Renal cortex interstitium (tissue), 11 donors: Measurements from ENCODE around the gene CCS. TPM values are rescaled to one million over a fixed set of nuclear protein-coding genes. Genes with fewer than 3 reads are reported as not detected.

ENCODE experiments used
- DNase-seq, 11 donors: peaks; one replicate each; pipeline ENCODE4 v3.0.0-alpha.2; 2013; ENCODE audit warnings: low read depth in 9 of 11, low spot score in 4 of 11; ENCODE audit errors: extremely low read depth in 1 of 11
- polyA plus RNA-seq, 3 donors: library from polyadenylated mRNA; unstranded; fragments of 120-200 nt; gene quantifications; one replicate each; pipeline ENCODE4 v1.2.1, GENCODE V29; 2013; ENCODE audit not compliant: insufficient read length in 3 of 3

The CCS gene
- polyA plus RNA-seq, 3 donors = 37.4 to 75.3 (median 59.8) TPM

DNA sequence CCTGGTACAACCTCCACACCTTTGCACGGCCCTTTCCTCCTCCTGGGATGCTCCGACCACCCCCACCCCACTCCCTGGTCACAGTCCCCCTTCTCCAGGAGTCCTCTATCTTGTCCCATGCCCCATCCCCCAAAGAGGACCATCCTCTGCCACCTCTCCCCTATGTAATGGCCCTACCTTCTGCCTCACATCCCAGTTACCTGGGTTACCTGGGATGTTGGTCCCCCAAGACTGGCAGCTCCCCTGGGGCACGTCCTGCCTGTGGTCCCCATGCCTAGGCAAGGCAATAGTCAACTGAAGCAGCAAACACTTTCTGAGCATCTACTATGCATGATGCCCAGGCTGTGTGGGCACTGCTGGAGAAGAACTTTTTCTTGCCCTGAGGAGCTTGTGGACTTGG lies 37.6 kb upstream of the CCS start:
- DNase-seq = no peak

DNA sequence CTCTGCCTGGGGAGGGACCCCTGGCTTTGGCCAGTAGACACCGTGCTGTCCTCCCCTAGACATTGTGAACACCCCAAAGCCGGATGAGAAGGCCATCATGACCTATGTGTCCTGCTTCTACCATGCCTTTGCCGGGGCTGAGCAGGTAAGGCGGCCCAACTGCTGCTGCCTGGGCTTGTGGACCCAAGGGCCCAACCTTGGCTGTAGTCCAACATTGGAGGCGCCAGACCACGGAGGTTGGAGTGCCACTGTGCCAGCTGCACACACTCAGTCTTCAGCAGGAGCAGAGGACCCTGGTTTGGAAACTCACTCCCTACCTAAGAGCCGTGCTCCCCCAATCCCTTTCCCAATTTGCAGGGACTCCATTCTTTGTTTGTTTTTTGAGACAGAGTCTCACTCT lies 36.9 kb upstream of the CCS start:
- DNase-seq = no peak

DNA sequence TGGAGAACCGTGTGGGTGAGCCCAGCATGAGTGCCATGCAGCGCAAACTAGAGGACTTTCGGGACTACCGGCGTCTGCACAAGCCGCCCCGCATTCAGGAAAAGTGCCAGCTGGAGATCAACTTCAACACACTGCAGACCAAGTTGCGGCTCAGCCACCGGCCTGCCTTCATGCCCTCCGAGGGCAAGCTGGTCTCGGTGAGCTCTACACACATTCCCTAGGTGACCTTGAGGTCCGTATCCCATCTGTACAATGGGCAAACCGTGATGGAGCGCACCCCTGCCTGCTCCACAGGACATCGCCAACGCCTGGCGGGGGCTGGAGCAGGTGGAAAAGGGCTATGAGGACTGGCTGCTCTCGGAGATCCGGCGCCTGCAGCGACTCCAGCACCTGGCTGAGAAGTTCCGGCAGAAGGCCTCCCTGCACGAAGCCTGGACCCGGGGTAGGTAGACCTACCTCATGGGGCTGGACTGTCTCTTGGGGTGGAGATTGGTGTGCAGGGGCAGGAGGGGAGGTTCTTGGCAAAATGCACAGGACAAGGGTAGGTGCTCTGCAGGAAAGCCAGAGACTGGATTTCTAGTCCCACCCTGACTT lies 35.2 kb upstream of the CCS start:
- DNase-seq = no peak

DNA sequence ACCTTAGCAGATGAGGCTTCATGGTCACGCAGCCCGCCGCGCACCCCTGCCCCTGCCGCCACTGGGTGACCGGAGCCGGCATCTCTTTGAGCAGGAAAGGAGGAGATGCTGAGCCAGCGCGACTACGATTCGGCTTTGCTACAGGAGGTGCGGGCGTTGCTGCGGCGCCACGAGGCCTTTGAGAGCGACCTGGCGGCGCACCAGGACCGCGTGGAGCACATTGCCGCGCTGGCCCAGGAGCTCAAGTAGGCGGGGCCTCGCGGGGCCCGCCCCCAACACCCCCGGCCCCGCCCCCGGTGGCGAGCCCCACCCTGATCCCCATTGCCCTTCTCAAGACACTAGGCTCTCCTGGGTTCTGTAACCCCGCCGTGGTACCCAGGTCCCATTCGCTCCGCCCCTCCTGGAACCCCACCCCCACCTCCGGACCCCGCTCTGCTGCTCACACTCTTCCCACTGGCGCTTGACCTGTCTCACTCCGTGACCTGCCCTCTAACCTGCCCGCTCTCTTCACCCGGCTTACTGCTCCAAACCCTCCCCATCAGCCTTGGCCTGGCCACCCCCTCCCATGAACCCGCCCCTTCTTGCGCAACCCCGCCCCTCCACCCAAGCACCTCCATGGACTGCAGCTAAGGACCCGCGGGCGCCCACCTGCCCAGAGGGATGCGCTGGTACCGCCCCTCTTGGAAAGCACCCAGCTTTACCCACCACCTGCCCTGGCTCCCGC lies 33.7 kb upstream of the CCS start:
- DNase-seq = no peak

DNA sequence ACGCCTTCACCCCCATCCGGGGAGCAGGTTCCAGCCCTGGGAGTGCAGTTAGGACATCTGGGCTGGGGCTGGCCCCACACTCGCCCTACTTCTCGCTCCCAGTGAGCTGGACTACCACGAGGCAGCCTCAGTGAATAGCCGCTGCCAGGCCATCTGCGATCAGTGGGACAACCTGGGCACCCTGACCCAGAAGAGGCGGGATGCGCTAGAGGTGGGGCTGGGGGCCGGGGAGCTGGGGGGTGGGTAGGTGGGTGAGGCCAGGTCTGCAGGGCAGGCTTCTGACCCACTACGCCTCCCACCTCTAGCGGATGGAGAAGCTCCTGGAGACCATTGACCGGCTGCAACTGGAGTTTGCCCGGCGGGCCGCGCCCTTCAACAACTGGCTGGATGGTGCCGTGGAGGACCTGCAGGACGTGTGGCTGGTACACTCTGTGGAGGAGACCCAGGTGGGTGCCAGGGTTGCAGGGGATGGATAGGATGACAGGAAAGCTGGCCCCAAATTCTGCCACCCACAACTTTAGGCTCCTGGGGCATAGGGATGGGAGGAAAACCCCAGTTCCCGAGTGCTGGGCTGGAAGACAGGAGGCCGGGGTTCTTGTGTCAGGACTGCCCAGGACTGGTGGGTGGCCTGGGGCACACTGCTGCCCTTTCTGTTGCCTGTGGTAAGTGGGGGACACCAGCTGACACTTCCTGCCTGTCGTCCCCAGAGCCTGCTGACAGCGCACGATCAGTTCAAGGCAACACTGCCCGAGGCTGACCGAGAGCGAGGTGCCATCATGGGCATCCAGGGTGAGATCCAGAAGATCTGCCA lies 32.9 kb upstream of the CCS start:
- DNase-seq = no peak

DNA sequence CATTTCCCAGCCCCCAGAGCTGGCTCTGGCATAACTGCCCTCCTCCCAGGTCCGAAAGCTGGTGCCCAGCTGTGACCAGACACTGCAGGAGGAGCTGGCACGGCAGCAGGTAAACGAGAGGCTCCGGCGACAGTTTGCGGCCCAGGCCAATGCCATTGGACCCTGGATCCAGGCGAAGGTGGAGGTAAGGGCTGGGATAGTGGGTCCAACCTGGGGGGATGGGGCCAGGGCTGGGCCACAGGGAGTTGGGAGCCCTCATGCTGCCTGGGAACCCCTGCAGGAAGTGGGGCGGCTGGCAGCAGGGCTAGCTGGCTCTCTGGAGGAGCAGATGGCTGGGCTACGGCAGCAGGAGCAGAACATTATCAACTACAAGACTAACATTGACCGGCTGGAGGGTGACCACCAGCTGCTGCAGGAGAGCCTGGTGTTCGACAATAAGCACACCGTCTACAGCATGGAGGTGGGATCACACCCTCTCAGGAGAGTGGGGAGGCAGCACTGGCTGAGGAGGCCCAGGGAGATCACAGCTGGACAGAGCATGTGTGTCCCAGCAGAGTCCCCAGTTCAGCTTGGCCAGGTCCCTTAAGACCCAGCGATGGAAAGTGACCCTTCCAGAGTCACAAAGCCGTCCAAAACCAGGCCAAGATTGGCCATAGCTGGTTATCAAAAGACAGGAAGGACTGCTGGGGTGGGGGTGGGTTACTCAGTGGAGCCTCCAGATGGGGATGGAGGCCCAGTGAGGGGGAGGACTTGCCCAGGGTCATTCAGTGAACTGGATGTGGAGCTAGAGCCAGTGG lies 31.6 kb upstream of the CCS start:
- DNase-seq = no peak

DNA sequence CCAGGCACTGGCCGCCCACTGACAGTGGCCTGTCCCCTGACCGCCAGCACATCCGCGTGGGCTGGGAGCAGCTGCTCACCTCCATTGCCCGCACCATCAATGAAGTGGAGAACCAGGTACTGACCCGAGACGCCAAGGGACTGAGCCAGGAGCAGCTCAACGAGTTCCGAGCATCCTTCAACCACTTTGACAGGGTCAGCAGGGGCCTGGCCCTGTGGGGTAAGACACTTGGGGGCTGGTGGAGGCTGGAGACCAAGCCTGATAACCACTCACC lies 31.1 kb upstream of the CCS start:
- DNase-seq = no peak

DNA sequence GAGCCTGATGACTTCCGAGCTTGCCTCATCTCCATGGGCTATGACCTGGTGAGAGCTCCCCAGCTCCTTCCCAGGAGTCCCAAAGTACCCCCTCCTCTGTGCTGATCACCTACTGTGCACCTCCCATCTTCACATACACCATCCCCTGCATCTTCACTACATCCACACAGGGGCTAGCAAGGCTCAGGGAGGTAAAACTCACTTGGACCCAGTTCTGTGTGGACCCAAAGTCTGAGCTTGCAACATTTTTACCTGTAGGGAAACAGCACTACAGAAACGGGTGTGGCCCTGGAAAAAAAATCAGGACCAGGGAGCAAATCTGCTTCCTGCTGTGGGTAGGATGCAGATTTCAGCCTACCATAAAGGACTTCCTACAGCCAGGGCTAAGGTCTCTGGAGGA lies 30.7 kb upstream of the CCS start:
- DNase-seq = no peak

DNA sequence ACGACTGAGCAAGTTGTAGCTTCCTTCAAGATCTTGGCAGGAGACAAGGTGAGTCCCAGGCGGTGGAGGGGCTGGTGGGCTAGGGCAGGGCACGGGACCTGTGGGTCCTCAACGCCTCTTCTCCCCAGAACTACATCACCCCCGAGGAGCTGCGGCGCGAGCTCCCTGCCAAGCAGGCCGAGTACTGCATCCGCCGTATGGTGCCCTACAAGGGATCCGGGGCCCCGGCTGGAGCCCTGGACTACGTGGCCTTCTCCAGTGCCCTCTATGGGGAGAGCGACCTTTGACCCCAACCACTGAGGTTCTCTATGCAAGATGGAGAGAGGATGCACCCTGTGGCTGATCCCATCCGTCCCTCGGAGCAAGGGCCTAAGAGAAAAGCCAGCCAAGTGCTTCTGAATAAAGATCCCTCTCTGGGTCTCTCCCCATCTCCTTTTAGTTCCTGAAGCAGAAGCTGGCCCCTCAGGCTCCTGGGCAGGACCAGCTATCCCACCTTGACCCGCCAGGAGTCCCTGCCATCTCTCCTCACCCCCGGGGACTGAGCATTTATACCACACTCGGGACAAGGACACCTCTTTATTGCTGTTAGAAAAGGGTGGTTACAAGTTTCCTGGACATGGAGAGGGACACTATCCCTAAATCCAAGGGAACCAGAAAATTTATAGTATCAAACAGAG lies 29.9 kb upstream of the CCS start:
- no peak for DNase-seq

DNA sequence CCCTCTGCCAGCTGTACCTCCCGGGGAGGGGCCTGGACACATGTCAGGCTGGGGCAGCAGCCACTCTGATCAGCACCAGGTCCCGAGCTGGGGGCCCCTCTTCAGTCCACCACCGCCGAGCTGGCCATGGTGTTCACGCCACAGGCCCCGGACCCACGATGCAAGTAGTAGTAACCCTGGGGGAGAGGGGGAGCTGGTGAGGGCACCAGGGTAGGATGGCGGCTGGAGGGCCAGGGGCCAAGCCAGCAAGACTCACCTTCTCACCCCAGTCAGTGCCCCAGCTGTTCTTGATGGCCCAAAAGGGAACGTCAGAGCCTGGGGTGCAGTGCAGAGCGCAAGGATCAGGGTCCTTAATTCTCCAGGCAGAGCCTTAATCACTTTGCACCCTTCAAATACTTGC lies 29.2 kb upstream of the CCS start:
- no peak for DNase-seq

DNA sequence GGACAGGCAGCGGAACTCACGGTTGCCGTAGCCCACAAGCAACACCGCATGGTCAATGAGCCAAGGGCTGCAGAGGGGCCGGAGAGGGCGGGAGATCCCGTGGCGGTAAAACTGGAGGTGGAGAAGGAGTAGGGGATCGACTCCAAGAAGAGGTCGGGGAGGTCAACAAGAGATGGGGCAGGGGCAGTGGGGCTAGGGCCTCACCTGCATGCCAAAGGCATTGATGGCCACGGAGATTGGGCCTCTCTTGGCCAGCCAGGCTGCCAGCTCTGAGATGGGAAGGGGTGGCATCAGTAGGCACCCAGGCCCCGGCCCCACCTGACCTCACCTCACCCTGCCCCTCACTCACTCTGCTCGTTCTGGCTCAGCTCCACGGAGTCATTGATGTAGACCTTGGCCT lies 28.4 kb upstream of the CCS start:
- DNase-seq = no peak

DNA sequence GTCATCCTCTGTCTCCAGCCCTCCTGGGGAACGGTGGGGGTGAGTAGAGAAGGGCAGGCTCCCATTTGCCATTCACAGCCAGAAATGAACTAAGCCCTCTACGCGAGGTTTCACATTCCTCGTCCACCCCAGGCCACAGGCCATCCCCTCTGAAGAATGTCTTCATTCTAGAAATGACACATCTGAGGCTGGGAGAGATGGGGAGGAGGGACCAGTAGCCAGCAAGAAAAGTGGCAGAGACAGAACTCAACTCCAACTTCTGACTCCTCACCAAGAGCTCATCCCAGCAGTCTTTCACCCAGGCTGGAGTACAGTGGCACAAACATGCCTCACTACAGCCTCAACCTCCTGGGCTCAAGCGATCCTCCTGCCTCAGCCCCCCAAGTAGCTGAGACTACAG lies 28.0 kb upstream of the CCS start:
- DNase-seq = no peak

DNA sequence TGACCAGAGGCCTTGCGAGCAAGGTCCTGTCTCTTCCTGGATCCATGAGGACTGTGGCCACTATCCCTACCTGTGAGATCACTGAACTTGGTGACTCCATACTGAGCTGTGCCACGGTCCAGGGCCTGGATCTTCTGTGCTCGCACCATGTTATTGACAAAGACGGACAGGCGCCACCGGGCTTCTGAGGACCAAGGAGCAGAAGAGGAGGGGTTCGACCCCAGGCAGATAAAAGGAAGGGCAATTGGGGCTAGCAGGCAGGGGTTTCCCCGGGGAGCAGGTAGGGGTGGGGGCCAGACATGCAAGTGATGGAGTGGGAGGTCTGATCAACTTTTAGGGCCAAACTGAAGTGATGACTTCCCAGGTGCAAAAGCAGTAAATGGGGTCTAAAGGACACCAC lies 26.8 kb upstream of the CCS start:
- DNase-seq = no peak

DNA sequence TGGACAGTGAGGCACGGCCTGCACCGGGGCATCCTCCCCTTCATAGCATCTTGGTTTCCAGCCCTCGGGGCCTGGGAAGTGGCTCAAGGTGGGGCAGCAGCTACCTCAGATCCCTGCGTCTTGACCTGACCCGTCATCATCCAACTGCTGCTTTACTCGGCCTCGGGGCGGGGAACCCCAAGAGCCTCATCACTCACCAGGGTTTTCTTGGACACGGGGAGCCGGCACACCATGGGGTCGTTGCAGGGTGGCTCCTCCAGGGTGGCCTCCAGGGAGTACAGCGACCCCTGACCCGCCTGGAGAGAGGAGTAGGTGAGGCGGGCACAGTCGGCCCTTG lies 25.2 kb upstream of the CCS start:
- DNase-seq = no peak

DNA sequence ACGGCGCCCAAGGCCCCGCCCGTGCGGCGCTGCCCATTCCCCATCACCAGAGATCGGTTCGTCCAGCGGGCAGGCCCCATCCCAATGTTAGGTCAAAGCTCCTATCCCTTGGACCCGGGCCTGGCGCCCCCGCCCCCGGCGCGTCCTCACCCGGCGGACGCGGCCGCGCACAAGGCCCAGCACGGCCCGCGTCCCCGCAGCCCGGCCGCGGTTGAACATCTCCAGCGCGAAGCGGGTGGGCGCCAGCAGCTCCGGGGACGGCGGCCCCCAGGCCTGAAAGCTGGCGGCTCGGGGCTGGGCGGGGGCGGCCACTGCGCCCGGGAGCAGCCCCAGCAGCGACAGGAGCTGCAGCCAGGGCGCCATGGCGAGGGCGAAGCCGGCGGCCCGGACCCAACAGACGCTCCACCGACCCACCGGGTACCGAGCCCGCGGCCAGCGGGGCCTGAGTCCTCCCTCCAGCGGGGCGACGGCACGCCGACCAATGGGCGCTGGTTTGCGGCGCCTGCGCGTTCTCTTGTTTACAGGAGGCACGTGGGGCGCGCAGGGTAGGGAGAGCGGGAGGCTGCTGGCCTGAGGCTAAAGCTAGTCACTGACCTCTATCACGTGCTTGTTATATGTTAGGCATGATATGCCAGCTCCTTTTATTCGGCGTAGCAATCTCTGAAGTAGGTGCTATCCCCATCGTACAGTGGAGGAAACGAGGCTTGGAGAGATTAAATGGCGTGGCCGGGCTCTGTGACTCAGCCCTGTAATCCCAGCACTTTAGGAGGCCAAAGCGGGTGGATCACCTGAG lies 24.7 kb upstream of the CCS start, which contains the start of gene CTSF:
TSS of gene CTSF (minus strand) at position 483 of the 793 bp plus-strand sequence. CDS start at position 363, 120 bp downstream.
- DNase-seq = peak in 7 of 11 donors; percentile 26 to 72 (median 62)

DNA sequence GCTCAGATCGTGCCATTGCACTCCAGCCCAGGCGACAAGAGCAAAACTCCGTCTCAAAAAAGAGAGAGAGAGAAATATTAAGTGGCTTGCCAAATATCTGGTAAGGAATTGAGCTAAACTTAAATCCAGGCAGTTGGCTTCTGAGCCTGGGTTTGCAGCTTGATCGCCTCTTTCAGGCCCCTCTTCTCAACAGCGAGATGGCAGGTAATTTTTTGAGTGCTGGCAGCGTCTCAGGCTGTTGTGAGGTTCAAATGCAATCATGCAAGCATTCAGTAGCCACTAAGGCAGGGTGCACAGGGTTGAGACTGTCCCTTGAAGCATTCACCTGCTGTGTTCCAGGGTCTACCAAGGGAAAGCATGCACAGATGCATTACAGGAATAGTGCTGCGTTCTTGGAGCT lies 23.9 kb upstream of the CCS start:
- DNase-seq = no peak

DNA sequence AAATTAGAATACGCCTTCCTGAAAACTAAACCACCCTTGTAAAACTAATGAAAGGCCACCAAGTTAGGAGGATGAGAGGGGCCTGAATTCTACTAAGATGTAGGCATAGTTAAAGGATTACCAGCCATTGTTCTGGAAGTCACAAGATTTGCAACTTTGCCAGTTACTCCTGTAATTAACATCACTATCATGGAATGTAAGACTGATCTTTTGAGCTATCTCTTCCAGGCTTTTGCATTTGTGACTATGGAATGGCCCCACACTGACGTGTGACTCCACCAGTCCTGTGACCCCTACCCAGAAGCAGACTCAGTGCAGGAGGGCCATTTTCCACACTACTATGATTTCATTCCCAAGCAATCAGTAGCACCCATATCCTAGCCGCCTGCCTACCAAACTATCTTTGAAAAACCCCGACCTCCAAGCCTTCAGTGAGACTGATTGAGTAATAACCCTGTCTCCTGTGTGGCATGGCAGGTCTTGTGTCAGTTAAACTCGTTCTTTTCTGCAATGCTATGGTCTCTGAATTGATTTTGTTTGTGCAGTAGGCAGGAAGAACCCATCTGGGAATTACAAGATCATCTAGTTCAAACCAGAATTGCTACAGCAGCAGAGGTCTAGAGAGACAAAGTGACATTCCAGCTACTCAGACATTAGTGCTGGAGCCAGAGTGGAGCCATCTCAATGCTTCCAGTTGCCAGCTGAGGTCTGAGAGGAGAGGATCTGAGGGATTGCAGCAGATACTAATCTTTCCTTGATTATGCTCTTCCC lies 22.7 kb upstream of the CCS start:
- no peak for DNase-seq

DNA sequence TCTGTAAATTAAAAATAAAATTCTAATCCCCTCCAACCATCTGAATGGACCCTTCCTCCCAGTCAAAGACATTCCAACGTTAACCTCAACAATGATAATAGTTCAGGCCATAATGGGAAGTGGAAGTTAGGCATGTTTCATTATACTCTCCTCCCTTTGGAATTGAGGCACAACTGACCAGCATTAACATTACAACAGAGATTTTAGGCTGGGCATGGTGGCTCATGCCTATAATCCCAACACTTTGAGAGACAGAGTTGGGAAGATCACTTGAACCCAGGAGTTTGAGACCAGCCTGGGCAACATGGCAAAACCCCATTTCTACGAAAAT lies 22.2 kb upstream of the CCS start:
- no peak for DNase-seq
